HEK293 (cell line): ENCODE data around the gene LDLRAD3.

Experiments used
- CTCF ChIA-PET: fragments of 350-600 bp; formaldehyde crosslinking; extraction: SDS; loops from one replicate; lab custom pipeline; 2021; ENCODE audit warnings: antibody characterized with exemption; lab: Yijun Ruan, JAX
- POLR2A ChIA-PET: fragments of 300-600 bp; formaldehyde crosslinking; extraction: SDS; loops from one replicate; lab custom pipeline; 2020; ENCODE audit warnings: antibody characterized with exemption, inconsistent platforms; lab: Yijun Ruan, JAX
- H3K27ac ChIP-seq: fragments of 200-500 bp; sonication (Bioruptor generic); 2 replicates; pipeline ENCODE4 v1.5.1; 2014; ENCODE audit warnings: low read depth, low read length, control low read depth, inconsistent platforms; ENCODE audit errors: extremely low read depth
- H3K36me3 ChIP-seq, 2 experiments: fragments of 200-500 bp in 1 of 2; sonication (Bioruptor generic) in 1 of 2; 1 replicate in 1 of 2; 2 replicates in 1 of 2; pipeline ENCODE4 v1.5.1; 2014 to 2017; ENCODE audit warnings: inconsistent platforms in 2 of 2, low read length in 2 of 2; ENCODE audit not compliant: control insufficient read depth in 2 of 2, insufficient read depth in 1 of 2
- H3K4me1 ChIP-seq: fragments of 200-500 bp; sonication (Bioruptor generic); 2 replicates; pipeline ENCODE4 v1.5.1; 2014; ENCODE audit warnings: mild to moderate bottlenecking, low read length, inconsistent platforms; ENCODE audit not compliant: control insufficient read depth, insufficient read depth
- H3K4me3 ChIP-seq: 2 replicates; pipeline ENCODE4 v1.5.1; 2011; ENCODE audit warnings: low read depth, mild to moderate bottlenecking, control low read depth, low read length, moderate library complexity
- H3K9me3 ChIP-seq: fragments of 200-500 bp; sonication (Bioruptor generic); 2 replicates; pipeline ENCODE4 v1.5.1; 2014; ENCODE audit warnings: low read depth, low read length, inconsistent platforms; ENCODE audit not compliant: control insufficient read depth, insufficient read depth
- ATF2 ChIP-seq: fragments of 450-650 bp; formaldehyde crosslinking; IDR thresholded peaks from 2 replicates; pipeline ENCODE4 v1.5.1; 2016; ENCODE audit warnings: missing biosample characterization, missing genetic modification characterization, low read depth
- GLIS1 ChIP-seq: fragments of 450-650 bp; formaldehyde crosslinking; IDR thresholded peaks from 2 replicates; pipeline ENCODE4 v1.5.1; 2016; ENCODE audit warnings: missing biosample characterization, missing genetic modification characterization
- IKZF3 ChIP-seq: fragments of 450-650 bp; IDR thresholded peaks from 2 replicates; pipeline ENCODE4 v1.5.0; 2018; ENCODE audit warnings: missing biosample characterization, mild to moderate bottlenecking, missing genetic modification characterization, moderate library complexity
- PRDM1 ChIP-seq: fragments of 450-650 bp; formaldehyde crosslinking; IDR thresholded peaks from 2 replicates; pipeline ENCODE4; 2016; ENCODE audit warnings: missing biosample characterization, missing genetic modification characterization
- SP3 ChIP-seq: fragments of 450-650 bp; formaldehyde crosslinking; IDR thresholded peaks from 2 replicates; pipeline ENCODE4 v1.5.1; 2016; ENCODE audit warnings: missing biosample characterization, missing genetic modification characterization
- TCF7L2 ChIP-seq: IDR thresholded peaks from 2 replicates; pipeline ENCODE4 v1.6.1; 2011; ENCODE audit warnings: low read depth, mild to moderate bottlenecking, inconsistent platforms, low read length, moderate library complexity, borderline replicate concordance
- WT1 ChIP-seq: fragments of 450-650 bp; formaldehyde crosslinking; IDR thresholded peaks from 2 replicates; pipeline ENCODE4 v1.5.1; 2016; ENCODE audit warnings: missing biosample characterization, missing genetic modification characterization
- ZBTB17 ChIP-seq: fragments of 450-650 bp; formaldehyde crosslinking; IDR thresholded peaks from 2 replicates; pipeline ENCODE4 v1.5.1; 2016; ENCODE audit warnings: missing biosample characterization, missing genetic modification characterization
- ZBTB8A ChIP-seq: fragments of 450-650 bp; formaldehyde crosslinking; IDR thresholded peaks from 2 replicates; pipeline ENCODE4 v1.5.1; 2016; ENCODE audit warnings: missing biosample characterization, missing genetic modification characterization
- ZFHX2 ChIP-seq: fragments of 450-650 bp; formaldehyde crosslinking; conservative IDR thresholded peaks from 2 replicates; pipeline ENCODE4 v1.5.1; 2016; ENCODE audit warnings: missing biosample characterization, missing genetic modification characterization
- ZIC2 ChIP-seq: fragments of 450-650 bp; formaldehyde crosslinking; IDR thresholded peaks from 2 replicates; pipeline ENCODE4 v1.5.1; 2016; ENCODE audit warnings: missing biosample characterization, missing genetic modification characterization
- ZNF16 ChIP-seq: fragments of 450-650 bp; formaldehyde crosslinking; IDR thresholded peaks from 2 replicates; pipeline ENCODE4 v1.5.1; 2016; ENCODE audit warnings: low read depth, missing biosample characterization, missing genetic modification characterization
- ZNF18 ChIP-seq: fragments of 450-650 bp; formaldehyde crosslinking; IDR thresholded peaks from 2 replicates; pipeline ENCODE4 v1.5.1; 2016; ENCODE audit warnings: missing biosample characterization, missing genetic modification characterization
- ZNF211 ChIP-seq: fragments of 450-650 bp; formaldehyde crosslinking; IDR thresholded peaks from 2 replicates; pipeline ENCODE4 v1.5.1; 2016; ENCODE audit warnings: low read depth, missing biosample characterization, missing genetic modification characterization
- ZNF324 ChIP-seq: fragments of 450-650 bp; formaldehyde crosslinking; IDR thresholded peaks from 2 replicates; pipeline ENCODE4 v1.5.1; 2016; ENCODE audit warnings: missing biosample characterization, missing genetic modification characterization
- ZNF341 ChIP-seq: fragments of 450-650 bp; formaldehyde crosslinking; IDR thresholded peaks from 2 replicates; pipeline ENCODE4; 2016; ENCODE audit warnings: low read depth, missing biosample characterization, missing genetic modification characterization
- ZNF664 ChIP-seq: fragments of 450-650 bp; formaldehyde crosslinking; IDR thresholded peaks from 2 replicates; pipeline ENCODE4 v1.5.1; 2016; ENCODE audit warnings: missing biosample characterization, missing genetic modification characterization
- ZNF692 ChIP-seq: fragments of 450-650 bp; formaldehyde crosslinking; IDR thresholded peaks from 2 replicates; pipeline ENCODE4 v1.5.1; 2016; ENCODE audit warnings: missing biosample characterization, missing genetic modification characterization
- ZNF747 ChIP-seq: fragments of 450-650 bp; formaldehyde crosslinking; IDR thresholded peaks from 2 replicates; pipeline ENCODE4 v1.5.1; 2016; ENCODE audit warnings: missing biosample characterization, missing genetic modification characterization
- ZSCAN16 ChIP-seq: fragments of 450-650 bp; formaldehyde crosslinking; IDR thresholded peaks from 2 replicates; pipeline ENCODE4 v1.5.1; 2016; ENCODE audit warnings: missing biosample characterization, missing genetic modification characterization
- ZSCAN30 ChIP-seq: fragments of 450-650 bp; IDR thresholded peaks from 2 replicates; pipeline ENCODE4 v1.5.1; 2018; ENCODE audit warnings: missing biosample characterization, mild to moderate bottlenecking, missing genetic modification characterization, moderate library complexity

The LDLRAD3 gene

GRCh38 chr11:35944503-35945136 lies 758 bp downstream of the LDLRAD3 start:
- Histone ChIP-seq H3K9me3 (no peaks in the 10 kb centered on the region), H3K27ac (peak overlapping the region; percentile 39; the same call in 1 of the 2 replicates), H3K36me3 (no peaks in the 10 kb centered on the region), H3K4me1 (0 out of 2 replicates have a peak, but pooled peaks cover 4% of the 10 kb centered on the region), H3K4me3 (peak overlapping the region; percentile 66)
- TF ChIP-seq ZNF664 (tag by site-specific recombination), result no peak
- 0 out of 2 replicates have a peak, but pooled peaks have one; percentile 0 for TF ChIP-seq SP3 (tag by site-specific recombination)
- TF ChIP-seq ZFHX2 (tag by site-specific recombination), result peak; percentile 16; the same call in 1 of the 2 replicates
- TF ChIP-seq WT1, result no peak
- TF ChIP-seq IKZF3 (tag by site-specific recombination), result 0 out of 2 replicates have a peak, but pooled peaks have one; percentile 10
- no peak for TF ChIP-seq ZSCAN30 (tag by site-specific recombination)
- TF ChIP-seq TCF7L2, result peak; percentile 30; the same call in 1 of the 2 replicates
- TF ChIP-seq ZNF341 (tag by site-specific recombination), result 0 out of 2 replicates have a peak, but pooled peaks have one; percentile 6
- no peak for TF ChIP-seq ZBTB8A (tag by site-specific recombination)
- no peak for TF ChIP-seq ZNF18 (tag by site-specific recombination)
- TF ChIP-seq ZSCAN16 (tag by site-specific recombination), result no peak
- TF ChIP-seq ZNF747 (tag by site-specific recombination), result no peak
- 0 out of 2 replicates have a peak, but pooled peaks have one; percentile 4 for TF ChIP-seq ZBTB17
- TF ChIP-seq PRDM1, result 0 out of 2 replicates have a peak, but pooled peaks have one; percentile 21
- 0 out of 2 replicates have a peak, but pooled peaks have one; percentile 3 for TF ChIP-seq ZNF692
- POLR2A ChIA-PET, result interaction anchor here (0.6 kb wide), 2 partner anchors 123 to 205 kb away, joined by 4 to 6 read pairs; no protein-coding TSS in a partner anchor
- CTCF ChIA-PET, result interaction anchor here (0.6 to 1.2 kb wide), 3 partner anchors 24 to 123 kb away, joined by 3 to 7 read pairs (median 6); no protein-coding TSS in a partner anchor

- TF ChIP-seq ZNF324 (tag by site-specific recombination) (no peak), ZNF211 (no peak), GLIS1 (tag by site-specific recombination) (peak; percentile 35; the same call in 1 of the 2 replicates), ATF2 (0 out of 2 replicates have a peak, but pooled peaks have one; percentile 33), ZIC2 (peak; percentile 30; the same call in 1 of the 2 replicates), ZNF16 (no peak)
- no peaks in the 10 kb centered on the region for H3K9me3 ChIP-seq
- H3K27ac ChIP-seq, result no peak overlapping the region
- peak overlapping the region; percentile 66; the same call in 1 of the 2 replicates for H3K4me3 ChIP-seq
- ChIA-PET POLR2A (interaction anchor here (0.6 kb wide), 1 partner anchor 205 kb away, joined by 6 read pairs; no protein-coding TSS in a partner anchor), CTCF (interaction anchor here (0.6 to 1.2 kb wide), 3 partner anchors 24 to 123 kb away, joined by 3 to 7 read pairs (median 6); no protein-coding TSS in a partner anchor)
- H3K36me3 ChIP-seq, result no peaks in the 10 kb centered on the region
- 0 out of 2 replicates have a peak, but pooled peaks cover 4% of the 10 kb centered on the region for H3K4me1 ChIP-seq
These were observed 1.3 kb downstream of the LDLRAD3 start for GRCh38 chr11:35945137-35945518.
